ENCODE measurements around the gene GLI3.

GRCh38 chr7:42274053-42274452 is 37.0 kb upstream of the GLI3 start:
- TF ChIP-seq CTCF (conservative IDR thresholded peaks at IDR 0.05 in 1 of 2, IDR thresholded peaks at IDR 0.05 in 1 of 2; ENCODE audit: extremely low read depth in 1 of 2, insufficient read depth in 1 of 2, low read depth in 1 of 2, low read length in 2 of 2) (no peak), EZH2 (IDR thresholded peaks at IDR 0.05; ENCODE audit: borderline replicate concordance, low read length) (no peak)
